DOHH2 (cell line): ENCODE data around the gene ANP32B.

Source experiments
- CTCF ChIP-seq: fragments of 200-600 bp; sonication (generic); IDR thresholded peaks from one replicate; pipeline ENCODE4 v1.5.1; 2014; ENCODE audit warnings: antibody characterized with exemption, mild to moderate bottlenecking, low read depth, low read length; ENCODE audit not compliant: poor library complexity, severe bottlenecking
- EZH2phosphoT487 ChIP-seq: fragments of 200-600 bp; sonication (generic); IDR thresholded peaks from 2 replicates; pipeline ENCODE4 v1.6.1; 2017; ENCODE audit warnings: borderline replicate concordance, mild to moderate bottlenecking, antibody characterized with exemption, low read length, moderate library complexity, mixed read lengths

- TF ChIP-seq CTCF (no peak), EZH2phosphoT487 (no peak)
Measured at GRCh38 chr9:97970165-97970564, 13.0 kb upstream of the ANP32B start.
